SK-N-SH (cell line): ENCODE measurements around the gene KMO.

Experiments used
- CTCF ChIP-seq: fragments of 200-600 bp; sonication (generic); IDR thresholded peaks from 2 replicates; pipeline ENCODE4 v1.6.1; 2017; ENCODE audit warnings: antibody characterized with exemption, mild to moderate bottlenecking, moderate library complexity
- EP300 ChIP-seq, 2 experiments: IDR thresholded peaks; 2 replicates each; pipeline versions ENCODE4 v1.4.0 to v1.6.1; 2012; ENCODE audit warnings: borderline replicate concordance in 1 of 2, low read depth in 1 of 2, low read length in 1 of 2
- EZH2phosphoT487 ChIP-seq: fragments of 200-600 bp; sonication (generic); IDR thresholded peaks from 2 replicates; pipeline ENCODE4 v1.6.1; 2017; ENCODE audit warnings: low read depth, mixed run types, mild to moderate bottlenecking, antibody characterized with exemption, moderate library complexity, borderline replicate concordance
- FOXJ3 ChIP-seq: sonication (generic); formaldehyde crosslinking; IDR thresholded peaks from 2 replicates; pipeline ENCODE4 v1.5.1; 2020; ENCODE audit warnings: mild to moderate bottlenecking, missing genetic modification reagents
- FOXM1 ChIP-seq: IDR thresholded peaks from 2 replicates; pipeline ENCODE4 v1.4.0; 2012; ENCODE audit warnings: low read depth, mild to moderate bottlenecking
- MAX ChIP-seq: IDR thresholded peaks from 2 replicates; pipeline ENCODE4 v1.4.0; 2012; ENCODE audit warnings: low read depth
- RCOR1 ChIP-seq: fragments of 150-350 bp; IDR thresholded peaks from 2 replicates; pipeline ENCODE4 v1.6.1; 2017; ENCODE audit warnings: antibody characterized with exemption, low read length
- TAF1 ChIP-seq: IDR thresholded peaks from 2 replicates; pipeline ENCODE4 v1.6.1; 2012; ENCODE audit warnings: low read depth, mild to moderate bottlenecking, low read length, moderate library complexity, borderline replicate concordance
- USF1 ChIP-seq: IDR thresholded peaks from 2 replicates; pipeline ENCODE4 v1.4.0; 2012; ENCODE audit warnings: low read depth, borderline replicate concordance

GRCh38 chr1:241614572-241614971, 82.4 kb downstream of the KMO start:
- TF ChIP-seq CTCF = no peak
- TF ChIP-seq RCOR1 = no peak
- no peak for TF ChIP-seq USF1
- TF ChIP-seq FOXJ3 (CRISPR knock-in tag) = no peak
- no peak for TF ChIP-seq TAF1
- no peak for TF ChIP-seq EZH2phosphoT487
- no peak for TF ChIP-seq FOXM1
- no peak for TF ChIP-seq EP300 (IDR thresholded peaks at IDR 0.05; ENCODE audit: borderline replicate concordance in 1 of 2, low read depth in 1 of 2, low read length in 1 of 2)
- TF ChIP-seq MAX = no peak
